HG03097 (cell line): ENCODE results near the gene IFNL2.
"Not testable (repeated sequence)": the region's sequence is repeated elsewhere in the genome, so short reads cannot be mapped to it uniquely, and the experiment has no call there.

ENCODE experiments used
- ATAC-seq: cut with Tn5 transposase; IDR thresholded peaks from one replicate; pipeline ENCODE4 v1.9.1; 2021; ENCODE audit not compliant: unreplicated experiment, low FRiP score

The IFNL2 gene

GRCh38 chr19:39252458-39252857 is 15.7 kb upstream of the IFNL2 start:
- no peak for ATAC-seq

GRCh38 chr19:39253374-39254149 is 14.6 kb upstream of the IFNL2 start:
- ATAC-seq: no peak

GRCh38 chr19:39254531-39255345 is 13.5 kb upstream of the IFNL2 start:
- ATAC-seq: no peak

GRCh38 chr19:39257227-39257626 is 11.0 kb upstream of the IFNL2 start:
- ATAC-seq: no peak

- ATAC-seq: no peak
These were observed 6.5 kb upstream of the IFNL2 start for GRCh38 chr19:39261704-39262103.

GRCh38 chr19:39262496-39262895 is 5.7 kb upstream of the IFNL2 start:
- no peak for ATAC-seq

- no peak for ATAC-seq
These were observed 4.3 kb upstream of the IFNL2 start for GRCh38 chr19:39263912-39264305.

GRCh38 chr19:39264306-39265290 is 3.6 kb upstream of the IFNL2 start:
- ATAC-seq: no peak

GRCh38 chr19:39265321-39265916 is 2.8 kb upstream of the IFNL2 start:
- ATAC-seq: no peak

GRCh38 chr19:39268531-39269223 is 481 bp downstream of the IFNL2 start:
- ATAC-seq: not testable (repeated sequence)

GRCh38 chr19:39269369-39269768 is 1.2 kb downstream of the IFNL2 start:
- not testable (repeated sequence) for ATAC-seq

GRCh38 chr19:39270036-39270871 is 2.1 kb downstream of the IFNL2 start:
- no peak for ATAC-seq

- ATAC-seq: not testable (repeated sequence)
These were observed 5.7 kb downstream of the IFNL2 start for GRCh38 chr19:39273859-39274258.

GRCh38 chr19:39275578-39275977 is 7.4 kb downstream of the IFNL2 start:
- no peak for ATAC-seq

GRCh38 chr19:39276740-39277139 is 8.5 kb downstream of the IFNL2 start:
- no peak for ATAC-seq

- ATAC-seq: no peak
These were observed 9.4 kb downstream of the IFNL2 start for GRCh38 chr19:39277598-39277997.

GRCh38 chr19:39282021-39282420 is 13.8 kb downstream of the IFNL2 start:
- ATAC-seq: no peak

- no peak for ATAC-seq
These were observed 15.8 kb downstream of the IFNL2 start for GRCh38 chr19:39284032-39284431.

- ATAC-seq: no peak
These were observed 25.2 kb downstream of the IFNL2 start for GRCh38 chr19:39293394-39293793.
